GM23338 (cell line): Measurements from ENCODE around the gene ADGRD1. TPM values are rescaled to one million over a fixed set of nuclear protein-coding genes. Genes with fewer than 3 reads are reported as not detected.

Experiments
- ATAC-seq: fragments of 200-7000 bp; cut with Tn5 transposase; 3 replicates; pipeline ENCODE4 v1.9.1; 2020
- DNase-seq: peaks from one replicate; pipeline ENCODE4 v3.0.0-alpha.2; 2015; ENCODE audit warnings: low spot score
- H2AFZ ChIP-seq: fragments of 200-600 bp; sonication (generic); 2 replicates; pipeline ENCODE4 v1.8.0; 2016; ENCODE audit warnings: antibody characterized with exemption, mild to moderate bottlenecking, moderate library complexity
- H3F3A ChIP-seq: fragments of 200-600 bp; sonication (generic); replicated peaks from 2 replicates; pipeline ENCODE4 v1.8.0; 2017; ENCODE audit warnings: antibody characterized with exemption, mixed run types, low read depth
- H3K27ac ChIP-seq: fragments of 200-600 bp; sonication (generic); 2 replicates; pipeline ENCODE4 v1.6.1; 2016; ENCODE audit warnings: low read depth
- H3K27me3 ChIP-seq: fragments of 200-600 bp; sonication (generic); 2 replicates; pipeline ENCODE4 v1.8.0; 2016; ENCODE audit warnings: mild to moderate bottlenecking, mixed run types, moderate library complexity; ENCODE audit not compliant: insufficient read depth
- H3K36me3 ChIP-seq: fragments of 200-600 bp; sonication (generic); 2 replicates; pipeline ENCODE4 v1.8.0; 2016; ENCODE audit warnings: mild to moderate bottlenecking; ENCODE audit not compliant: insufficient read depth
- H3K4me1 ChIP-seq: fragments of 200-600 bp; sonication (generic); 2 replicates; pipeline ENCODE4 v1.8.0; 2016; ENCODE audit warnings: mild to moderate bottlenecking, moderate library complexity; ENCODE audit not compliant: insufficient read depth
- H3K4me2 ChIP-seq: fragments of 200-600 bp; sonication (generic); 2 replicates; pipeline ENCODE4 v1.7.1; 2017; ENCODE audit warnings: mixed run types
- H3K4me3 ChIP-seq: fragments of 200-600 bp; sonication (generic); 2 replicates; pipeline ENCODE4 v1.6.1; 2016; ENCODE audit warnings: mixed run types
- H3K79me2 ChIP-seq: fragments of 200-600 bp; sonication (generic); replicated peaks from 2 replicates; pipeline ENCODE4 v1.8.0; 2017; ENCODE audit warnings: mild to moderate bottlenecking; ENCODE audit not compliant: insufficient read depth
- H3K9me2 ChIP-seq: fragments of 200-600 bp; sonication (generic); 2 replicates; pipeline ENCODE4 v1.8.0; 2017; ENCODE audit not compliant: insufficient read depth
- H4K20me1 ChIP-seq: fragments of 200-600 bp; sonication (generic); replicated peaks from 2 replicates; pipeline ENCODE4 v1.8.0; 2017; ENCODE audit warnings: mild to moderate bottlenecking; ENCODE audit not compliant: insufficient read depth
- H3K27ac Mint-ChIP-seq: 2 replicates; pipeline ENCODE4 v1.8.0; 2020; ENCODE audit warnings: inconsistent platforms, mild to moderate bottlenecking, moderate library complexity, mixed read lengths
- H3K27me3 Mint-ChIP-seq: 3 replicates; pipeline ENCODE4 v1.8.0; 2022; ENCODE audit warnings: low read depth, mild to moderate bottlenecking, moderate library complexity, mixed read lengths, inconsistent platforms; ENCODE audit not compliant: insufficient read depth, poor library complexity
- H3K36me3 Mint-ChIP-seq: 3 replicates; pipeline ENCODE4 v1.8.0; 2021; ENCODE audit warnings: low read depth, mild to moderate bottlenecking, inconsistent platforms, moderate library complexity, mixed read lengths
- H3K4me1 Mint-ChIP-seq: 3 replicates; pipeline ENCODE4 v1.8.0; 2020; ENCODE audit warnings: mild to moderate bottlenecking, inconsistent platforms, mixed read lengths
- H3K4me3 Mint-ChIP-seq: 3 replicates; pipeline ENCODE4 v1.8.0; 2021; ENCODE audit warnings: moderate library complexity, mild to moderate bottlenecking, inconsistent platforms, mixed read lengths
- H3K9me3 Mint-ChIP-seq: 3 replicates; pipeline ENCODE4 v1.8.0; 2020; ENCODE audit warnings: moderate library complexity, mild to moderate bottlenecking, inconsistent platforms, mixed read lengths
- EZH2 ChIP-seq: fragments of 200-600 bp; sonication (generic); IDR thresholded peaks from one replicate; pipeline ENCODE4 v1.8.0; 2017; ENCODE audit warnings: antibody characterized with exemption, mild to moderate bottlenecking, low read depth; ENCODE audit not compliant: unreplicated experiment
- EZH2phosphoT487 ChIP-seq: fragments of 200-600 bp; sonication (generic); IDR thresholded peaks from one replicate; pipeline ENCODE4 v1.8.1; 2018; ENCODE audit warnings: antibody characterized with exemption; ENCODE audit not compliant: unreplicated experiment
- NANOG ChIP-seq: IDR thresholded peaks from 2 replicates; pipeline ENCODE4 v1.6.1; 2016; ENCODE audit warnings: antibody characterized with exemption, borderline replicate concordance
- POLR2AphosphoS5 ChIP-seq: IDR thresholded peaks from 2 replicates; pipeline ENCODE4 v1.6.1; 2016; ENCODE audit warnings: antibody characterized with exemption, low read depth
- STAT1 ChIP-seq: IDR thresholded peaks from one replicate; pipeline ENCODE4 v1.6.1; 2016; ENCODE audit warnings: antibody characterized with exemption; ENCODE audit not compliant: unreplicated experiment
- polyA plus RNA-seq: library from polyadenylated mRNA; unstranded; fragments of >200 nt; fragmentation: Nextera tagmentation; extraction: Ambion mirVana; gene quantifications from 2 replicates; pipeline ENCODE4 v1.2.1, GENCODE V29; 2016
- total RNA-seq: library from RNA; depleted of rRNA; stranded (reverse); fragments of >200 nt; shearing (Covaris generic); gene quantifications from 2 replicates; pipeline ENCODE4 v1.2.3, GENCODE V29; 2014
- TF ChIP-seq, protein P1 (sequence below): fragments of 250-450 bp; sonication (Bioruptor Pico); IDR thresholded peaks from 2 replicates; pipeline ENCODE4 v1.5.0; 2020; ENCODE audit warnings: mild to moderate bottlenecking, moderate library complexity
- TF ChIP-seq, protein P2 (sequence below), 2 experiments: fragments of 200-600 bp in 1 of 2; sonication (generic) in 1 of 2; conservative IDR thresholded peaks; 2 replicates each; pipeline versions ENCODE4 v1.5.1 to v1.6.1; 2016 to 2017; ENCODE audit warnings: antibody characterized with exemption in 2 of 2, low read depth in 2 of 2, mild to moderate bottlenecking in 2 of 2, moderate library complexity in 1 of 2
- TF ChIP-seq, protein P3 (sequence below): IDR thresholded peaks from 2 replicates; pipeline ENCODE4 v1.6.1; 2016; ENCODE audit warnings: antibody characterized with exemption

ADGRD1 gene
- total and polyA plus RNA-seq, 2 experiments from 2014 or later, result 1.4 TPM; not detected in 1

DNA sequence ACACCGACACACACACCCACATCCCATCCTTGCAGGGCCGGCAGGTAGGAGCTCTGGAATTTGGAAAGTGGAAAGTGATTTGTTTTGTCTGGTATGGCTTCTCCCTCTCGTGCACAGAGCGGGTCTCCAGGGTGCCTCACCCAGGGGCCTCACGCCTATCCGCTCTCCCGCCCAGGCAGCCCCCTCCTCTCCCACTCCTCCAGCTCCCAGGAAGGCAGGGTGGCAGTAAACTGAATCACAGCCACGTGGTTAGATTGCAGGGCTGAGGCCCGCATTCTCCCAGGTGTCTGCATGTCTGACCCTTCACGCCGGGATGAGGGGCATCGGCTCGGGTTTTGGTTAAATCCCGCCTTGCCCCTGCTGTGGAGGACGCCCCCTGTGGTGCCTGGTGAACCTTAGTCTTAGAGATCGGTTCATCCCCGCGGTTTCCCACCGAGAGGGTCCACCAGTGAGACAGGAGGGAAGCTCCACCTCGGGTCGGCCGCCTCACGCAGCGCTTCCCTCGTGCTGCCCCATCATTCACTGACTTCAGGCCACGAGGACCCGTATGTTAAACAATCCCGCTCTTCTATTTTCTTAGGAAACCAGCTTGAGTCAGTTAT, 64.4 kb downstream of the ADGRD1 start:
- no peak overlapping the region for H3K27ac Mint-ChIP-seq
- peaks cover 9% of the 10 kb centered on the region for H3K27me3 Mint-ChIP-seq
- no peak overlapping the region for H3K27ac ChIP-seq

More for the DNA sequence above, 64.4 kb downstream of the ADGRD1 start:
- Histone ChIP-seq H2AFZ (no peak overlapping the region), H3K4me1 (no peaks in the 10 kb centered on the region), H3K4me2 (no peak overlapping the region), H3K36me3 (no peaks in the 10 kb centered on the region), H3K27me3 (no peaks in the 10 kb centered on the region), H4K20me1 (no peaks in the 10 kb centered on the region), H3F3A (no peaks in the 10 kb centered on the region), H3K79me2 (no peaks in the 10 kb centered on the region), H3K9me2 (no peaks in the 10 kb centered on the region), H3K4me3 (no peak overlapping the region)
- TF ChIP-seq NANOG, result no peak
- no peak for TF ChIP-seq EZH2
- TF ChIP-seq, protein P1, sequence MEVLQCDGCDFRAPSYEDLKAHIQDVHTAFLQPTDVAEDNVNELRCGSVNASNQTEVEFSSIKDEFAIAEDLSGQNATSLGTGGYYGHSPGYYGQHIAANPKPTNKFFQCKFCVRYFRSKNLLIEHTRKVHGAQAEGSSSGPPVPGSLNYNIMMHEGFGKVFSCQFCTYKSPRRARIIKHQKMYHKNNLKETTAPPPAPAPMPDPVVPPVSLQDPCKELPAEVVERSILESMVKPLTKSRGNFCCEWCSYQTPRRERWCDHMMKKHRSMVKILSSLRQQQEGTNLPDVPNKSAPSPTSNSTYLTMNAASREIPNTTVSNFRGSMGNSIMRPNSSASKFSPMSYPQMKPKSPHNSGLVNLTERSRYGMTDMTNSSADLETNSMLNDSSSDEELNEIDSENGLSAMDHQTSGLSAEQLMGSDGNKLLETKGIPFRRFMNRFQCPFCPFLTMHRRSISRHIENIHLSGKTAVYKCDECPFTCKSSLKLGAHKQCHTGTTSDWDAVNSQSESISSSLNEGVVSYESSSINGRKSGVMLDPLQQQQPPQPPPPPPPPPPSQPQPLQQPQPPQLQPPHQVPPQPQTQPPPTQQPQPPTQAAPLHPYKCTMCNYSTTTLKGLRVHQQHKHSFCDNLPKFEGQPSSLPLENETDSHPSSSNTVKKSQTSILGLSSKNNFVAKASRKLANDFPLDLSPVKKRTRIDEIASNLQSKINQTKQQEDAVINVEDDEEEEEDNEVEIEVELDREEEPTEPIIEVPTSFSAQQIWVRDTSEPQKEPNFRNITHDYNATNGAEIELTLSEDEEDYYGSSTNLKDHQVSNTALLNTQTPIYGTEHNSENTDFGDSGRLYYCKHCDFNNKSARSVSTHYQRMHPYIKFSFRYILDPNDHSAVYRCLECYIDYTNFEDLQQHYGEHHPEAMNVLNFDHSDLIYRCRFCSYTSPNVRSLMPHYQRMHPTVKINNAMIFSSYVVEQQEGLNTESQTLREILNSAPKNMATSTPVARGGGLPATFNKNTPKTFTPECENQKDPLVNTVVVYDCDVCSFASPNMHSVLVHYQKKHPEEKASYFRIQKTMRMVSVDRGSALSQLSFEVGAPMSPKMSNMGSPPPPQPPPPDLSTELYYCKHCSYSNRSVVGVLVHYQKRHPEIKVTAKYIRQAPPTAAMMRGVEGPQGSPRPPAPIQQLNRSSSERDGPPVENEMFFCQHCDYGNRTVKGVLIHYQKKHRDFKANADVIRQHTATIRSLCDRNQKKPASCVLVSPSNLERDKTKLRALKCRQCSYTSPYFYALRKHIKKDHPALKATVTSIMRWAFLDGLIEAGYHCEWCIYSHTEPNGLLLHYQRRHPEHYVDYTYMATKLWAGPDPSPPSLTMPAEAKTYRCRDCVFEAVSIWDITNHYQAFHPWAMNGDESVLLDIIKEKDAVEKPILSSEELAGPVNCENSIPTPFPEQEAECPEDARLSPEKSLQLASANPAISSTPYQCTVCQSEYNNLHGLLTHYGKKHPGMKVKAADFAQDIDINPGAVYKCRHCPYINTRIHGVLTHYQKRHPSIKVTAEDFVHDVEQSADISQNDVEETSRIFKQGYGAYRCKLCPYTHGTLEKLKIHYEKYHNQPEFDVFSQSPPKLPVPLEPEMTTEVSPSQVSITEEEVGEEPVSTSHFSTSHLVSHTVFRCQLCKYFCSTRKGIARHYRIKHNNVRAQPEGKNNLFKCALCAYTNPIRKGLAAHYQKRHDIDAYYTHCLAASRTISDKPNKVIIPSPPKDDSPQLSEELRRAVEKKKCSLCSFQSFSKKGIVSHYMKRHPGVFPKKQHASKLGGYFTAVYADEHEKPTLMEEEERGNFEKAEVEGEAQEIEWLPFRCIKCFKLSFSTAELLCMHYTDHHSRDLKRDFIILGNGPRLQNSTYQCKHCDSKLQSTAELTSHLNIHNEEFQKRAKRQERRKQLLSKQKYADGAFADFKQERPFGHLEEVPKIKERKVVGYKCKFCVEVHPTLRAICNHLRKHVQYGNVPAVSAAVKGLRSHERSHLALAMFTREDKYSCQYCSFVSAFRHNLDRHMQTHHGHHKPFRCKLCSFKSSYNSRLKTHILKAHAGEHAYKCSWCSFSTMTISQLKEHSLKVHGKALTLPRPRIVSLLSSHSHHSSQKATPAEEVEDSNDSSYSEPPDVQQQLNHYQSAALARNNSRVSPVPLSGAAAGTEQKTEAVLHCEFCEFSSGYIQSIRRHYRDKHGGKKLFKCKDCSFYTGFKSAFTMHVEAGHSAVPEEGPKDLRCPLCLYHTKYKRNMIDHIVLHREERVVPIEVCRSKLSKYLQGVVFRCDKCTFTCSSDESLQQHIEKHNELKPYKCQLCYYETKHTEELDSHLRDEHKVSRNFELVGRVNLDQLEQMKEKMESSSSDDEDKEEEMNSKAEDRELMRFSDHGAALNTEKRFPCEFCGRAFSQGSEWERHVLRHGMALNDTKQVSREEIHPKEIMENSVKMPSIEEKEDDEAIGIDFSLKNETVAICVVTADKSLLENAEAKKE, result no peak
- no peak for TF ChIP-seq EZH2phosphoT487
- no peak for TF ChIP-seq POLR2AphosphoS5
- TF ChIP-seq, protein P2, sequence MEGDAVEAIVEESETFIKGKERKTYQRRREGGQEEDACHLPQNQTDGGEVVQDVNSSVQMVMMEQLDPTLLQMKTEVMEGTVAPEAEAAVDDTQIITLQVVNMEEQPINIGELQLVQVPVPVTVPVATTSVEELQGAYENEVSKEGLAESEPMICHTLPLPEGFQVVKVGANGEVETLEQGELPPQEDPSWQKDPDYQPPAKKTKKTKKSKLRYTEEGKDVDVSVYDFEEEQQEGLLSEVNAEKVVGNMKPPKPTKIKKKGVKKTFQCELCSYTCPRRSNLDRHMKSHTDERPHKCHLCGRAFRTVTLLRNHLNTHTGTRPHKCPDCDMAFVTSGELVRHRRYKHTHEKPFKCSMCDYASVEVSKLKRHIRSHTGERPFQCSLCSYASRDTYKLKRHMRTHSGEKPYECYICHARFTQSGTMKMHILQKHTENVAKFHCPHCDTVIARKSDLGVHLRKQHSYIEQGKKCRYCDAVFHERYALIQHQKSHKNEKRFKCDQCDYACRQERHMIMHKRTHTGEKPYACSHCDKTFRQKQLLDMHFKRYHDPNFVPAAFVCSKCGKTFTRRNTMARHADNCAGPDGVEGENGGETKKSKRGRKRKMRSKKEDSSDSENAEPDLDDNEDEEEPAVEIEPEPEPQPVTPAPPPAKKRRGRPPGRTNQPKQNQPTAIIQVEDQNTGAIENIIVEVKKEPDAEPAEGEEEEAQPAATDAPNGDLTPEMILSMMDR (conservative IDR thresholded peaks at IDR 0.05; ENCODE audit: low read depth in 2 of 2), result no peak
- TF ChIP-seq, protein P3, sequence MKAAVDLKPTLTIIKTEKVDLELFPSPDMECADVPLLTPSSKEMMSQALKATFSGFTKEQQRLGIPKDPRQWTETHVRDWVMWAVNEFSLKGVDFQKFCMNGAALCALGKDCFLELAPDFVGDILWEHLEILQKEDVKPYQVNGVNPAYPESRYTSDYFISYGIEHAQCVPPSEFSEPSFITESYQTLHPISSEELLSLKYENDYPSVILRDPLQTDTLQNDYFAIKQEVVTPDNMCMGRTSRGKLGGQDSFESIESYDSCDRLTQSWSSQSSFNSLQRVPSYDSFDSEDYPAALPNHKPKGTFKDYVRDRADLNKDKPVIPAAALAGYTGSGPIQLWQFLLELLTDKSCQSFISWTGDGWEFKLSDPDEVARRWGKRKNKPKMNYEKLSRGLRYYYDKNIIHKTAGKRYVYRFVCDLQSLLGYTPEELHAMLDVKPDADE, result no peak
- TF ChIP-seq STAT1, result no peak
- Mint-ChIP-seq H3K4me1 (peaks cover 2% of the 10 kb centered on the region; the same call in 1 of the 3 replicates), H3K4me3 (no peak overlapping the region), H3K36me3 (no peaks in the 10 kb centered on the region), H3K9me3 (no peaks in the 10 kb centered on the region)
- no peak for DNase-seq
- ATAC-seq, result no peak; the same call in 2 of the 3 replicates
